HG03457 (cell line): ENCODE results near the gene USH1G.

Source experiments
- ATAC-seq: cut with Tn5 transposase; IDR thresholded peaks from one replicate; pipeline ENCODE4 v1.9.1; 2021; ENCODE audit warnings: moderate number of reproducible peaks; ENCODE audit not compliant: unreplicated experiment

Gene USH1G

GRCh38 chr17:74954665-74955421 lies 31.8 kb upstream of the USH1G start:
- ATAC-seq, result no peak

DNA sequence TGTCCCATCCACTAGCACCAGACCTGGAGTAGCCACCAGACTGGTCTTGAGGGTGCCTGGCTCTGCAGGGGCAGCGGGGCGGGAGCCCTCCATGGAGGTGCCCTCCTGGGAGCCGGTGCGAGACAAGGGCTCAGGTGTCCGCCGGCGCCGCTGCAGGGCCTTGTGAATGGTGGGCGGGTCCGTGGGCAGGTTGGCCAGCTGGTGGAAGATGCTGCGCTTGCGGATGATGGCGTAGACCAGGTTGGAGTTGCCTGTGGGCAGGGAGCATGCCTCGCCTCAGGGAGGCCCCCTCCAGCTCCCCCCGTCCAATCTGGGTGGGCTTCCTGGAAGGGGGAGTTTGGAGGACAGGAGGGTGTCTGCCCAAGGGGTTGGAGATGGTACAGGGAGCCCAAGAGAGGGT lies 31.1 kb upstream of the USH1G start:
- ATAC-seq, result no peak

- ATAC-seq, result no peak
Measured at GRCh38 chr17:74953134-74953687, 30.2 kb upstream of the USH1G start.

DNA sequence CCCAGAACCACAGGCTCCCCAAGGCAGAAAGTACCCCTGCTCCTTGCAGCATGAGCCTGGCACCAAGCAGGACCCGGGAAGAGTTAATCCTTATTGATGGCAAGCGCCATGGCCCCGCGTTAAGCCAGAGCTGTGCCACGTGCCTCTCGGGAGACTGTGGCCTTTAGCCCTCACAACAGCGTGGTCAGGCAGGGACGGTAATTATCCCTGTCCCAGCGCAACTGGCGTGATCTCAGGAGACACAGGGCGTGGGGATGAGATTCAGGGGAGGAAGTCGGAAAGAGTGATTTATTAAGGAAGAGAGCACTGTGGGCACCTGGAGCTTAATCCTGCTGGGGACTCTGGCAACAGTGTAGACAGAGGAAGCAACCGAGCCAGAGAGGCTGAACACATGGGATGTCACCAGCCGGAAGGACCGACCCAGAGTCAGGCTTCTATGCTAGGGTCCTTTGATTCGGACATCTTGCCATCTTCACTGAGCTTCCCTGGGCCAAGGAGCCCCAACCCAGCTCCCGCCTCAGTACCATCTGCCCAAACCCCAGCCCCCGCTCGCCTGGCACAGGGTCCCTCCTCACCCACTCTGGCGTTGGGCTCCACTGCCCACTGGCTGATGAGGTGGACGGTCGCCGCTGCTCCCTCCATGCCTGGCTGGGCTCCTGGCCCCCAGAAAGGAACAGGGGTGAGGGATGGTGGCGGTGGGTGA lies 29.5 kb upstream of the USH1G start:
- ATAC-seq, result no peak

DNA sequence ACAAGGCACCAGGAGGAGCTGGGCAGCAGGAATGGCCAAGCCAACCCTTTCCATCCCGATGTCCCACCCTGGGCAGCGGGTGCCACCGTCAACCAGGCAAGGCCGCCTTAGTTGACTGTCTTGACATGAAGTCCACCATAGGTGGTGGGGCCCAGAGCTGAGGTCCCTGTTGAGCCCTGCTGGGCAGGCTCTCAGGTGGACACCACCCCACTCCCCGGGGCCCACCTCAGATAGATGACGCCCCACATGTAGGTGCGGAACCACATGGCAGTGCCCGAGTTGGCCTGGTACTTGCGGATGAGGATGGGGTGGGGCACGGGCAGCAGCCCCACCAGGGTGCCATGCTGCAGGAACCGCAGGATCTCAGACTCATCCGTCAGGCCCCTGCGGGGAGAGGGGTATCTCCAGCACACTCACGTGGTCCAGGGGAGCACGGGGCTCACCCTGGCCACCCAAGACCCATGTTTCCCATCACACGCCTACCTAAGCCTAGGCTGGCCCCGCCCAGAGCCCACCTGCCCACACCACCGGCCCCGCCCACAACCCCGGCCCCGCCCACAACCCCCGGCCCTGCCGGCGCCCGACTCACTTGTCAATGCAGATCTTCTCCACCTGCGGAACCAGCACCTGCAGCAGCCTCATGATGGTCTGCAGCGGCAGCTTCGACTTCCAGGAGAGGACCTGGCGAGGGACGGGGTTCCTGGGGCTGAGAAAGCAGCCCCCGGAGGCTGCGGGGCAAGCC lies 28.8 kb upstream of the USH1G start:
- ATAC-seq, result no peak

GRCh38 chr17:74951065-74951464 lies 28.0 kb upstream of the USH1G start:
- ATAC-seq, result no peak

- ATAC-seq, result no peak
Measured at GRCh38 chr17:74950207-74950606, 27.2 kb upstream of the USH1G start.

DNA sequence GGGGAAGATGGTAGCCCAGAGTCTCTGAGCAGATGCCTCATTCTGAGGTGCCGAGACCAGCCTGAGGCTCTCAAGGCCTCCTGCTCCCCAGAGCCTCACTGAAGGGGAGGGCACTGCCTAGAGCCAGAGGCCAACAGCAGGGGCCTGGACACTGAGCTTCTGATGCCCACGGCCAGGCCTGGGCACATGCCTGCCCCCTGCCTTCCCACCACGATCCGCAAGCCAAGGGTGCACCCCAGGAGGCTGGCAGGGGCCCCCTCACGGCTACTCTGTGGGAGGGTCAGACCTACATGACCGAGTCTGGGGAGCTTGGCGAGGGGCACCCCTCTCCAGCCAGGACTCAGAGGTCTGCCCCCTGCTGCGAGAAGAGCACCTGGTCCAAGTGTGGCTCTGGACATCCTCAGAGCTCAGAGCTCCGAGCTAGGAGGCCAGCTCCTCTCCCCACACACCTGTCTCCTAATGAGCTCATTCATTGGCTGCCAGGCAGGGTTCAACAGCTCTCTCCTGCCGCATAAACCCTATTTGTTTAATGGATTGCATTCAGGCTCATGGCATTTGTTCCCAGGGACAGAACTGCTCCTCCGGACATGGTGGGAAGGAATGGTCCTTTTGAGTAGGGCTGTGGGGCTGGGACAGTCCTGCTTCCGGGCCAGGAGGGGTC lies 26.5 kb upstream of the USH1G start:
- no peak for ATAC-seq

- no peak for ATAC-seq
Measured at GRCh38 chr17:74947041-74947754, 24.1 kb upstream of the USH1G start.

DNA sequence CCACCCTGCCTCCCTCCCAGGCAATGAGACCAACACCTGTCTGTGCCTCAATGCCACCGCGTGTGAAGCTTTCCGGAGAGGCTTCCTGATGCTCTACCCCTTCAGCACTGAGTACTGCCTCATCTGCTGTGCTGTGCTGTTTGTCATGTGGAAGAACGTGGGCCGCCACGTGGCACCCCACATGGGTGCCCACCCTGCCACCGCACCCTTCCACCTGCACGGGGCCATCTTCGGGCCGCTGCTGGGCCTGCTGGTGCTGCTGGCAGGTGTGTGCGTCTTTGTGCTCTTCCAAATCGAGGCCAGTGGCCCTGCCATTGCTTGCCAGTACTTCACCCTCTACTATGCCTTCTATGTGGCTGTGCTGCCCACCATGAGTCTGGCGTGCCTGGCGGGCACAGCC lies 23.6 kb upstream of the USH1G start:
- no peak for ATAC-seq

DNA sequence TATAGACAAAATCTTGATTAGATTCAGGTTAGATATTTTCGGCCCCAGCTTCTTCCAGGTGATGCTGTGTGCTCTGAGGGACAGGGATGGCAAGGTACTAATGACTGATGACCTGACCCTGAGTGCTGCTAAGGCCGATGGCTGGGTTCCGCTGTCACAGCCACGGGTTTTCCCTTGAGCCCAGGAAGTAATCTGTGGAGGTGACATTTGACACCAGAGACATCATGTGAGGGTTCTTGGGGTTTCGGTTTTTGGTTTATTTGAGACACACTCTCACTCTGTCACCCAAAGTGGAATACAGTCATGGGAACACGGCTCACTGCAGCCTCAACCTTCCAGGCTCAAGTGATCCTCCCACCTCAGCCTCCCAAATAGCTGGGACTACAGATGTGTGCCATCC lies 22.5 kb upstream of the USH1G start:
- ATAC-seq, result no peak

GRCh38 chr17:74943808-74944522 lies 20.9 kb upstream of the USH1G start:
- ATAC-seq, result no peak

DNA sequence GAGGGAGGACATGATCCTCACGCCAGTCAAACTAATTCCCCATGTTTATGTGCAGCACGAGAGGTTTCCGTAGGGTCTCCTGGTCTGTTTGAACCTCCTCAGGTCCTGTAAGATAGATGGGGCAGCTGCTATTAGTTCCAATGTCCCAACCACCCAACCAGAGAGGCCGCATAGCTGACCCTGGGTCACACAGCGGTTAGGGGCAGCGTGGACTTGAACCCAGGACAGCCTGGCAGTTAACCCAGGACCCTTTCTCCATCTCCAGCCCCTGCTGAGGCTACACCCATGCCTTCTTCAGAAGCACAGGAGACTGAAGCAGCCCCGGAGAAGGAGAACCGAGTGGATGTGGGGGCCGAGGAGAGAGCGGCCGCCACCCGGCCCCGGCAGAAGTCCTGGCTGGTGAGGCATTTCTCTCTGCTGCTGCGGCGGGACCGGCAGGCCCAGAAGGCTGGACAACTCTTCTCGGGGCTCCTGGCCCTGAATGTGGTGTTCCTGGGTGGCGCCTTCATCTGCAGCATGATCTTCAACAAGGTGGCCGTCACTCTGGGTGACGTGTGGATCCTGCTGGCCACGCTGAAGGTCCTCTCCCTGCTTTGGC lies 18.2 kb upstream of the USH1G start:
- no peak for ATAC-seq

GRCh38 chr17:74939534-74939933 lies 16.5 kb upstream of the USH1G start:
- ATAC-seq, result no peak

DNA sequence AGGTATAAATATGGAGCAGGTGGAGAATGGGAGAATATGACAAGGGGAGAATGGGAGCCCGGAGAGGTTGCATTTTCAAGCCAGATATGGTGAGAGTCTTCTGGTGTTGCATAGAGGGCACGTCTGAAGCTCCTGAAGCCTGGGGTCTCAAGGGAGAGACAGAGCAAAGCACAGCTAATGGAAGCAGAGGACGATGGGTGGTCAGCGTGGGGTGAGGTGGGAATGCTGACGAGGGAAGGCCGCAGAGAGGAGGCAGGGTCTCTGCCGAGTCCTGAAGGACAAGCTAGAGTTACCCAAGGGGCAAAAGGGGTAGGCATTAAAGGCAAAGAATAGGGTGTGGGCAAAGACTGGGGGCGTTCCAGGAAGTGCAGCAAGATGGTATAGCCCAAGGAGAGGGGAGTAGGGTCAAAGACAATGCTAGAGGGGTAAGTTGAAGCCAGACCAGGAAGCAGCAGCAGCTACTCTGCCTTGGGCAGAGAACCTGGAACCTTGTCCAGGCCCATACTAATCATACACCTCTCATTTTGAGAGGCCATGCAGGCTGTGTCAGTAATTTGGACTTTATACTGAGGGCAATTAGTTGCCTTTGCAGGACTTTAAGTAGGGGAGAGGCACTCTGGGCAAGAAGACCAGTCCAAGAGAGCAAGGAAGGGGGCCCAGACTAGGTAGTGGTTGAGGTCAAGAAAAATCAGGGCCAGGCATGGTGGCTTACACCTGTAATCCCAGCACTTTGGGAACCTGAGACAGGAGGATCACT lies 15.3 kb upstream of the USH1G start:
- no peak for ATAC-seq

- ATAC-seq, result no peak
Measured at GRCh38 chr17:74937064-74938051, 14.3 kb upstream of the USH1G start.

GRCh38 chr17:74936470-74936799 lies 13.4 kb upstream of the USH1G start:
- ATAC-seq, result no peak
